Lower leg skin (tissue), 3 donors: Measurements from ENCODE around the gene GNL3L.
"Not testable (repeated sequence)": the region's sequence is repeated elsewhere in the genome, so short reads cannot be mapped to it uniquely, and the experiment has no call there.

Experiments used
- CTCF ChIP-seq, 3 donors: fragments of 450-650 bp; IDR thresholded peaks; one replicate each; pipeline ENCODE4 v1.5.1; 2016; ENCODE audit warnings: antibody characterized with exemption in 3 of 3, mild to moderate bottlenecking in 3 of 3, moderate library complexity in 2 of 3
- POLR2A ChIP-seq, 2 donors: fragments of 450-650 bp; IDR thresholded peaks; one replicate each; pipeline ENCODE4 v1.6.1; 2016 to 2017; ENCODE audit warnings: antibody characterized with exemption in 2 of 2, mild to moderate bottlenecking in 1 of 2, moderate library complexity in 1 of 2

DNA sequence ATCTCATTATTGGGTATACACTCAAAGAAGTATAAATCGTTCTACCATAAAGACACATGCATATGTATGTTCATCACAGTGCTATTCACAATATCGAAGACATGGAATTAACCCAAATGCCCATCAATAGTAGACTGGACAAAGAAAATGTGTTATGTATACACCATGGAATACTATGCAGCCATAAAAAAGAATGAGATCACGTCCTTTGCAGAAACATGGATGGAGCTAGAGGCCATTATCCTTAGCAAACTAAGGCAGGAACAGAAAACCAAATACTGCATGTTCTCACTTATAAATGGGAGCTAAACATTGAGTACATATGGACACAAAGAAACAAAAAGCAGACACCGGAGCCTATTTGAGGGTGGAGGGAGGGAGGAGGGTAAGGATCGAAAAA, 40.2 kb upstream of the GNL3L start:
- not testable (repeated sequence) for TF ChIP-seq CTCF, POLR2A (IDR thresholded peaks at IDR 0.05)
